Iris pigment epithelial cell (primary cell): ENCODE results near the gene LRRC3.
"Not testable (repeated sequence)": the region's sequence is repeated elsewhere in the genome, so short reads cannot be mapped to it uniquely, and the experiment has no call there.

Experiments used
- DNase-seq: peaks from one replicate; pipeline ENCODE4 v3.0.0-alpha.2; 2011; ENCODE audit warnings: low read depth

The LRRC3 gene

GRCh38 chr21:44454747-44455523, at the start of gene LRRC3:
LRRC3 (plus strand) TSS chr21:44455510; CDS start chr21:44456645, 1,135 bp downstream.
- peak; percentile 81 for DNase-seq

- DNase-seq = peak; percentile 36
Measured at GRCh38 chr21:44405948-44406872, 49.1 kb upstream of the LRRC3 start.

GRCh38 chr21:44406953-44407352, 48.4 kb upstream of the LRRC3 start:
- no peak for DNase-seq

GRCh38 chr21:44407493-44407892, 47.8 kb upstream of the LRRC3 start:
- DNase-seq = no peak

- no peak for DNase-seq
Measured at GRCh38 chr21:44408226-44408625, 47.1 kb upstream of the LRRC3 start.

- DNase-seq = no peak
Measured at GRCh38 chr21:44413566-44414290, 41.6 kb upstream of the LRRC3 start.

GRCh38 chr21:44414291-44415072, 40.8 kb upstream of the LRRC3 start:
- DNase-seq = no peak

- no peak for DNase-seq
Measured at GRCh38 chr21:44415073-44416025, 40.0 kb upstream of the LRRC3 start.

- no peak for DNase-seq
Measured at GRCh38 chr21:44416193-44416592, 39.1 kb upstream of the LRRC3 start.

GRCh38 chr21:44417621-44418107, 37.6 kb upstream of the LRRC3 start:
- not testable (repeated sequence) for DNase-seq

- no peak for DNase-seq
Measured at GRCh38 chr21:44418108-44418875, 37.0 kb upstream of the LRRC3 start.

GRCh38 chr21:44418876-44419230, 36.5 kb upstream of the LRRC3 start:
- DNase-seq = no peak

GRCh38 chr21:44419679-44420078, 35.6 kb upstream of the LRRC3 start:
- DNase-seq = no peak

GRCh38 chr21:44420416-44421205, 34.7 kb upstream of the LRRC3 start:
- DNase-seq = no peak

GRCh38 chr21:44421901-44422840, 33.1 kb upstream of the LRRC3 start:
- DNase-seq = no peak

- DNase-seq = no peak
Measured at GRCh38 chr21:44423312-44423821, 31.9 kb upstream of the LRRC3 start.

- DNase-seq = no peak
Measured at GRCh38 chr21:44423941-44424607, 31.2 kb upstream of the LRRC3 start.
